ENCODE measurements around the gene AFAP1. TPM values are rescaled to one million over a fixed set of nuclear protein-coding genes. Genes with fewer than 3 reads are reported as not detected.

AFAP1 gene
- total RNA-seq, 2 donors from 2014 or later = 32.1 to 40.1 TPM

DNA sequence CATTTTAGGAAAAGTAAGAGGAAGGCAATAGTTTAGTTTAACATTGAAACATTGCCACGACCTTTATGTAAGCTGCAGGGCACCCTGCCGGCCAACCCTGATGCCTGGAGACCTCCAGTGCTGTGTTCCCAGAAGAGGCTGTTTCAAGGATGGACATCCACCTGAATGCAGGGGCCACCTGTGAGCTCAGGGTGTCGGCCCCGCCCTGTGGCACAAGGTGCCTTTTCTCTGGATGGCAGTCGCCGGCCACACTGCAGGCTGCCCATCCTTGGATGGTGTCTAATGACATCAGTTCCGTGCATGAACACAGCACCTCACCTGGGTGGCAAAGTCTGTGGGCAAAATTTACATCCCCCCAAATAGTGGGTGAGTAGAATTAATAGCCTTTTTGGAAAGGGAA, 180.0 kb downstream of the AFAP1 start:
- no peaks in the 10 kb centered on the region for H3K4me1 ChIP-seq (ENCODE audit: control insufficient read depth in 1 of 2, low read depth in 2 of 2)
- TF ChIP-seq, protein P1, sequence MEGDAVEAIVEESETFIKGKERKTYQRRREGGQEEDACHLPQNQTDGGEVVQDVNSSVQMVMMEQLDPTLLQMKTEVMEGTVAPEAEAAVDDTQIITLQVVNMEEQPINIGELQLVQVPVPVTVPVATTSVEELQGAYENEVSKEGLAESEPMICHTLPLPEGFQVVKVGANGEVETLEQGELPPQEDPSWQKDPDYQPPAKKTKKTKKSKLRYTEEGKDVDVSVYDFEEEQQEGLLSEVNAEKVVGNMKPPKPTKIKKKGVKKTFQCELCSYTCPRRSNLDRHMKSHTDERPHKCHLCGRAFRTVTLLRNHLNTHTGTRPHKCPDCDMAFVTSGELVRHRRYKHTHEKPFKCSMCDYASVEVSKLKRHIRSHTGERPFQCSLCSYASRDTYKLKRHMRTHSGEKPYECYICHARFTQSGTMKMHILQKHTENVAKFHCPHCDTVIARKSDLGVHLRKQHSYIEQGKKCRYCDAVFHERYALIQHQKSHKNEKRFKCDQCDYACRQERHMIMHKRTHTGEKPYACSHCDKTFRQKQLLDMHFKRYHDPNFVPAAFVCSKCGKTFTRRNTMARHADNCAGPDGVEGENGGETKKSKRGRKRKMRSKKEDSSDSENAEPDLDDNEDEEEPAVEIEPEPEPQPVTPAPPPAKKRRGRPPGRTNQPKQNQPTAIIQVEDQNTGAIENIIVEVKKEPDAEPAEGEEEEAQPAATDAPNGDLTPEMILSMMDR (IDR thresholded peaks at IDR 0.05) = no peak
- DNase-seq (ENCODE audit: low spot score) (no peak), ATAC-seq (ENCODE audit: insufficient number of reproducible peaks, low FRiP score, low read depth) (no peak)
- H3K36me3 ChIP-seq = peaks cover 8% of the 10 kb centered on the region
- no peaks in the 10 kb centered on the region for H3K27me3 ChIP-seq (replicated peaks; ENCODE audit: insufficient read depth)
- H3K27ac ChIP-seq = no peak overlapping the region
- no peak overlapping the region for H3K4me3 ChIP-seq
- no peaks in the 10 kb centered on the region for H3K9me3 ChIP-seq

- Histone ChIP-seq H3K9me3 (no peaks in the 10 kb centered on the region), H3K27ac (no peak overlapping the region), H3K27me3 (replicated peaks; ENCODE audit: insufficient read depth) (no peaks in the 10 kb centered on the region), H3K36me3 (peaks cover 8% of the 10 kb centered on the region), H3K4me3 (peak overlapping the region; percentile 1), H3K4me1 (ENCODE audit: control insufficient read depth in 1 of 2, low read depth in 2 of 2) (no peaks in the 10 kb centered on the region)
- DNase-seq (ENCODE audit: low spot score) (no peak), ATAC-seq (ENCODE audit: insufficient number of reproducible peaks, low FRiP score, low read depth) (no peak)
- TF ChIP-seq, protein P1 (IDR thresholded peaks at IDR 0.05) = no peak
Measured at GRCh38 chr4:7759216-7759615, 180.4 kb downstream of the AFAP1 start.

GRCh38 chr4:7758476-7758875, 181.2 kb downstream of the AFAP1 start:
- H3K27ac ChIP-seq = no peak overlapping the region
- peaks cover 4% of the 10 kb centered on the region for H3K36me3 ChIP-seq
- no peaks in the 10 kb centered on the region for H3K9me3 ChIP-seq
- TF ChIP-seq, protein P1 (IDR thresholded peaks at IDR 0.05) = no peak
- no peaks in the 10 kb centered on the region for H3K4me1 ChIP-seq (ENCODE audit: control insufficient read depth in 1 of 2, low read depth in 2 of 2)
- ATAC-seq (ENCODE audit: insufficient number of reproducible peaks, low FRiP score, low read depth) = no peak
- no peak overlapping the region for H3K4me3 ChIP-seq
- no peaks in the 10 kb centered on the region for H3K27me3 ChIP-seq (replicated peaks; ENCODE audit: insufficient read depth)
- no peak for DNase-seq (ENCODE audit: low spot score)

DNA sequence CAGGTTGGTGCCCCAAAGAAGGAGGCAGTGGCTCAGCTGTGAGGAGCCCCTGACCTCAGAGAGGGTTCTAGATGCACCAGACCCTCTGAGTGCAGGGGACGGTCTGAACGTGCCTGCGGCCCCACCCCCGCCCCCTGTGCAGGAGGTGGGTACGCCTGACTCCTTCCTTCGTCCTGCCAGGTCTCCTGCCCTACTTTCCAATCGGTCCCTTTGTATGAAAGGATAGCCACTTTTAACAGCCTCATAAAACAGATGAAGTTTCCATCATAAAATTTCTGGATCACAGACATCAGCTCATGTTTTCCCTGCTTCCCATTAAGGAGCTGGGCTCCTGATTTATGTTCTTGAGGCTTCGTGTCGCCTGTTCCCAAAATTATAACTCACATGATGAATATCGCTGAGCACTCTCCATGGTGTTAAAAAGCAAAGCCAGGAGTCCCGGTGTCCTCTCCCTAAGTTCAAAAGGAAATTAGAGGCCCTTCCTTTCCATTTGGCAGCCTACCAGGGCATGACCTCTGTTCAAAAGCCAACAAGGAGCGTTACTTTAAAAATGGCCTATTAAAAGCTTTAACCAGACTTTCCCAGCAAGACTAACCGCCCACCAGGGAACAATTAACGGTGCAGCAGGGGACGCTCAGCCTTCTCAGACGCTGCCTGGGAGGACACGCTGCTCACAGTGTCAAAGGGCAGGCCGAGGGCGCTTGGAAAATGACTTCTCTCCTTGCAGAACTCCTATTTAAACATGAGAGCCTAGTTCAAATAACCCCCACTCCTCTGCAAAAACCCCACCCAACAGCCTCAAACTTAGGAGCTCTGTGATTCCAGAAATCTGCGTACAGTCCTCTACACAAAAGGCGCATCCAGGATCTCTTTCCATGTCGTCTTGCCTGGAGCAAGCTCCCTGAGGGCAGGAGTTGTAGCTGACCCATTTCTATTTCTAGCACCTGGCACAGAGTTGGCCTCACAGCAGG, 181.9 kb downstream of the AFAP1 start:
- H3K9me3 ChIP-seq = no peaks in the 10 kb centered on the region
- TF ChIP-seq, protein P1 (IDR thresholded peaks at IDR 0.05) = no peak
- H3K27ac ChIP-seq = no peak overlapping the region
- ATAC-seq (ENCODE audit: insufficient number of reproducible peaks, low FRiP score, low read depth) (no peak), DNase-seq (ENCODE audit: low spot score) (no peak)
- H3K4me1 ChIP-seq (ENCODE audit: control insufficient read depth in 1 of 2, low read depth in 2 of 2) = no peaks in the 10 kb centered on the region
- H3K4me3 ChIP-seq = no peak overlapping the region
- no peaks in the 10 kb centered on the region for H3K27me3 ChIP-seq (replicated peaks; ENCODE audit: insufficient read depth)
- no peaks in the 10 kb centered on the region for H3K36me3 ChIP-seq

GRCh38 chr4:7756561-7757355, 182.9 kb downstream of the AFAP1 start:
- H3K27ac ChIP-seq = no peak overlapping the region
- ATAC-seq (ENCODE audit: insufficient number of reproducible peaks, low FRiP score, low read depth) (no peak), DNase-seq (ENCODE audit: low spot score) (no peak)
- H3K4me3 ChIP-seq = no peak overlapping the region
- no peaks in the 10 kb centered on the region for H3K4me1 ChIP-seq (ENCODE audit: control insufficient read depth in 1 of 2, low read depth in 2 of 2)
- no peaks in the 10 kb centered on the region for H3K36me3 ChIP-seq
- H3K27me3 ChIP-seq (replicated peaks; ENCODE audit: insufficient read depth) = no peaks in the 10 kb centered on the region
- TF ChIP-seq, protein P1 (IDR thresholded peaks at IDR 0.05) = no peak
- H3K9me3 ChIP-seq = no peaks in the 10 kb centered on the region

All from thoracic aorta (tissue), 2 donors.